Neural cell (in vitro differentiated cells): ENCODE results near the gene OLFM1. TPM values are rescaled to one million over a fixed set of nuclear protein-coding genes. Genes with fewer than 3 reads are reported as not detected.

ENCODE experiments used
- H2AFZ ChIP-seq: fragments of 200-600, 300-800 bp; sonication (generic), shearing (Covaris generic); 2 replicates; pipeline ENCODE4 v1.6.0; 2014; ENCODE audit warnings: low read depth, mild to moderate bottlenecking, antibody characterized with exemption, low read length, moderate library complexity
- H3F3A ChIP-seq: fragments of 200-600 bp; shearing (Covaris generic); 2 replicates; pipeline ENCODE4 v1.6.1; 2016; ENCODE audit warnings: mild to moderate bottlenecking, moderate library complexity, mixed read lengths, antibody characterized with exemption, low read length; ENCODE audit not compliant: insufficient read depth, poor library complexity, severe bottlenecking
- H3K27ac ChIP-seq: fragments of 200-600, 300-800 bp; sonication (generic), shearing (Covaris generic); 2 replicates; pipeline ENCODE4 v1.5.1; 2014; ENCODE audit warnings: mild to moderate bottlenecking, low read length, moderate library complexity
- H3K27me3 ChIP-seq: fragments of 300-800, 200-600 bp; sonication (generic), shearing (Covaris generic); 2 replicates; pipeline ENCODE4 v1.6.0; 2014; ENCODE audit warnings: mild to moderate bottlenecking, low read depth, low read length, moderate library complexity; ENCODE audit not compliant: insufficient read depth
- H3K36me3 ChIP-seq: fragments of 300-800, 200-600 bp; sonication (generic), shearing (Covaris generic); 2 replicates; pipeline ENCODE4 v1.5.1; 2014; ENCODE audit warnings: mild to moderate bottlenecking, antibody characterized with exemption, low read length, moderate library complexity; ENCODE audit not compliant: insufficient read depth
- H3K4me2 ChIP-seq: fragments of 300-800, 200-600 bp; sonication (generic), shearing (Covaris generic); 2 replicates; pipeline ENCODE4 v1.6.0; 2014; ENCODE audit warnings: mild to moderate bottlenecking, low read length
- H3K4me3 ChIP-seq: fragments of 300-800, 200-600 bp; sonication (generic), shearing (Covaris generic); 2 replicates; pipeline ENCODE4 v1.5.1; 2014; ENCODE audit warnings: mild to moderate bottlenecking, low read length, moderate library complexity
- H3K79me2 ChIP-seq: fragments of 200-600 bp; shearing (Covaris generic); replicated peaks from 2 replicates; pipeline ENCODE4 v1.6.0; 2014; ENCODE audit warnings: mild to moderate bottlenecking, low read length, moderate library complexity; ENCODE audit not compliant: insufficient read depth
- H3K9ac ChIP-seq: fragments of 300-800, 200-600 bp; sonication (generic), shearing (Covaris generic); 2 replicates; pipeline ENCODE4 v1.6.1; 2016; ENCODE audit warnings: mild to moderate bottlenecking, low read length, mixed read lengths
- H3K9me2 ChIP-seq: fragments of 200-600 bp; shearing (Covaris generic); 2 replicates; pipeline ENCODE4 v1.6.1; 2016; ENCODE audit warnings: mild to moderate bottlenecking, low read length, mixed read lengths; ENCODE audit not compliant: insufficient read depth
- H3K9me3 ChIP-seq: fragments of 200-600, 300-800 bp; sonication (generic), shearing (Covaris generic); 2 replicates; pipeline ENCODE4 v1.6.1; 2016; ENCODE audit warnings: mild to moderate bottlenecking, mixed run types, low read length, moderate library complexity, mixed read lengths
- H4K20me1 ChIP-seq: fragments of 200-600 bp; shearing (Covaris generic); 2 replicates; pipeline ENCODE4 v1.6.1; 2016; ENCODE audit warnings: mild to moderate bottlenecking, mixed run types; ENCODE audit not compliant: insufficient read depth
- CTCF ChIP-seq: fragments of 450-650 bp; IDR thresholded peaks from 2 replicates; pipeline ENCODE4 v1.5.1; 2014; ENCODE audit warnings: antibody characterized with exemption, mild to moderate bottlenecking, moderate library complexity; ENCODE audit not compliant: poor library complexity, severe bottlenecking
- EP300 ChIP-seq: fragments of 450-650 bp; conservative IDR thresholded peaks from 2 replicates; pipeline ENCODE4 v1.6.1; 2014; ENCODE audit warnings: antibody characterized with exemption, mild to moderate bottlenecking, moderate library complexity; ENCODE audit not compliant: poor library complexity, severe bottlenecking
- EZH2 ChIP-seq: fragments of 200-600, 300-800 bp; shearing (Covaris generic), sonication (generic); IDR thresholded peaks from 2 replicates; pipeline ENCODE4 v1.6.1; 2014; ENCODE audit warnings: antibody characterized with exemption, low read length, borderline replicate concordance, mild to moderate bottlenecking; ENCODE audit not compliant: insufficient read depth, poor library complexity, severe bottlenecking
- MXI1 ChIP-seq: fragments of 450-650 bp; conservative IDR thresholded peaks from 2 replicates; pipeline ENCODE4 v1.6.1; 2014; ENCODE audit warnings: antibody characterized with exemption, mild to moderate bottlenecking; ENCODE audit not compliant: poor library complexity, severe bottlenecking
- POLR2AphosphoS5 ChIP-seq: IDR thresholded peaks from 2 replicates; pipeline ENCODE4 v1.6.1; 2012
- RAD21 ChIP-seq: fragments of 450-650 bp; conservative IDR thresholded peaks from 2 replicates; pipeline ENCODE4 v1.6.1; 2014; ENCODE audit warnings: antibody characterized with exemption, mild to moderate bottlenecking, moderate library complexity
- REST ChIP-seq: IDR thresholded peaks from 2 replicates; pipeline ENCODE4 v1.6.1; 2012; ENCODE audit warnings: borderline replicate concordance
- SMC3 ChIP-seq: fragments of 450-650 bp; conservative IDR thresholded peaks from 2 replicates; pipeline ENCODE4 v1.6.1; 2014; ENCODE audit warnings: antibody characterized with exemption, mild to moderate bottlenecking, moderate library complexity; ENCODE audit not compliant: poor library complexity
- TAF1 ChIP-seq: IDR thresholded peaks from 2 replicates; pipeline ENCODE4 v1.6.1; 2012; ENCODE audit warnings: low read depth
- polyA plus RNA-seq: library from polyadenylated mRNA; depleted of rRNA; stranded (reverse); fragments of >200 nt; gene quantifications from 2 replicates; pipeline ENCODE4 v1.2.3, GENCODE V29; 2014

Gene OLFM1
- polyA plus RNA-seq, 1 donor from 2014 or later = 102 TPM

GRCh38 chr9:135050072-135050990, 37.1 kb upstream of the OLFM1 start:
- Histone ChIP-seq H3K9me3 (no peaks in the 10 kb centered on the region), H2AFZ (no peak overlapping the region), H3K79me2 (no peaks in the 10 kb centered on the region), H4K20me1 (no peaks in the 10 kb centered on the region), H3K4me2 (no peak overlapping the region), H3F3A (peaks cover 5% of the 10 kb centered on the region), H3K9me2 (no peaks in the 10 kb centered on the region), H3K9ac (no peak overlapping the region), H3K27me3 (no peaks in the 10 kb centered on the region), H3K36me3 (no peaks in the 10 kb centered on the region), H3K27ac (peak overlapping the region; percentile 66), H3K4me3 (no peak overlapping the region)
- TF ChIP-seq TAF1 (no peak), POLR2AphosphoS5 (no peak), REST (no peak), CTCF (no peak), MXI1 (no peak), EP300 (no peak), SMC3 (no peak), EZH2 (no peak), RAD21 (no peak)

- H4K20me1 ChIP-seq = no peaks in the 10 kb centered on the region
- no peaks in the 10 kb centered on the region for H3K9me2 ChIP-seq
- H3K4me3 ChIP-seq = no peak overlapping the region
- H3K4me2 ChIP-seq = no peak overlapping the region
- no peak overlapping the region for H2AFZ ChIP-seq
- no peak overlapping the region for H3K9ac ChIP-seq
- H3K36me3 ChIP-seq = no peaks in the 10 kb centered on the region
- TF ChIP-seq SMC3 = no peak
- no peak for TF ChIP-seq MXI1
- no peak for TF ChIP-seq CTCF
- TF ChIP-seq REST = no peak
- no peak for TF ChIP-seq EP300
- TF ChIP-seq RAD21 = no peak
- no peak for TF ChIP-seq TAF1
- no peaks in the 10 kb centered on the region for H3K27me3 ChIP-seq
- no peak overlapping the region for H3K27ac ChIP-seq
- H3K79me2 ChIP-seq = no peaks in the 10 kb centered on the region
- peaks cover 5% of the 10 kb centered on the region for H3F3A ChIP-seq
- no peaks in the 10 kb centered on the region for H3K9me3 ChIP-seq
Observed at GRCh38 chr9:135051316-135052038, 36.0 kb upstream of the OLFM1 start.
